ENCODE data around the gene MISP. TPM values are rescaled to one million over a fixed set of nuclear protein-coding genes. Genes with fewer than 3 reads are reported as not detected.

Gene MISP
- total and polyA plus RNA-seq, 9 donors: 0.08 to 44.0 (median 0.55) TPM

- DNase-seq: peak in 1 of 5 donors; percentile 21
- no peaks in the 10 kb centered on the region for H3K9me3 ChIP-seq
- WGBS, 3 donors: 87 to 92% (median 90%) methylated on average over 71 to 87 of the region's 87 CpGs
- TF ChIP-seq POLR2A (IDR thresholded peaks at IDR 0.05) (no peak), CTCF (IDR thresholded peaks at IDR 0.05) (no peak), EP300 (IDR thresholded peaks at IDR 0.05) (no peak)
- intact Hi-C loops (cut with DNase I): no loop called here
- no peak overlapping the region for H3K4me3 ChIP-seq
- H3K27ac ChIP-seq: no peak overlapping the region
- no peaks in the 10 kb centered on the region for H3K36me3 ChIP-seq
- no peaks in the 10 kb centered on the region for H3K27me3 ChIP-seq
- no peaks in the 10 kb centered on the region for H3K4me1 ChIP-seq (ENCODE audit: insufficient read depth)
Observed at GRCh38 chr19:813219-814151, 62.6 kb downstream of the MISP start.

MicroRNAs within 50 kb of the gene (microRNA counts, 767-probe panel; counts per million panel counts)
- microRNA hsa-miR-3187-3p: 530 counts per million, percentile 78 among the panel's probes with 10 or more counts

Small RNA genes lying within 50 kb of the gene (microRNA-seq; reads per million reads assigned to microRNA genes)
- 0.38 to 1.1 (median 0.54) reads per million in 3 donors for gene MIR3187
- gene MIR4745: 0.18 to 0.75 (median 0.47) reads per million in 3 donors

Small RNA genes lying within 50 kb of the gene (small RNA-seq; reads per million reads assigned to genes)
- not detected for gene MIR3187

Other genes starting within 250 kb of the MISP start
- gene TPGS1, start 243.6 kb upstream of the MISP start, total RNA-seq: 10 to 100 TPM; 18.6 to 93.3 (median 27.4) TPM
- gene TPGS1, start 243.6 kb upstream of the MISP start, polyA plus RNA-seq: 10 to 100 TPM in 1 of 2 donors, under 1 TPM in 1; 0.12 to 24.7 TPM
- 10 to 100 TPM; 45.6 to 78.9 (median 56.1) TPM for gene CDC34, start 219.4 kb upstream of the MISP start, total RNA-seq
- 10 to 100 TPM; 13.2 to 59.7 TPM for gene CDC34, start 219.4 kb upstream of the MISP start, polyA plus RNA-seq
- gene GZMM, start 207.1 kb upstream of the MISP start, total RNA-seq: 1 to 10 TPM in 1 of 7 donors, under 1 TPM in 5, not detected in 1; 0.31 to 1.7 (median 0.56) TPM
- gene GZMM, start 207.1 kb upstream of the MISP start, polyA plus RNA-seq: under 1 TPM in 1 of 2 donors, not detected in 1; 0.48 TPM
- 100 to 1,000 TPM; 225 to 484 (median 324) TPM for gene BSG, start 178.5 kb upstream of the MISP start, total RNA-seq
- 100 to 1,000 TPM; 111 to 290 TPM for gene BSG, start 178.5 kb upstream of the MISP start, polyA plus RNA-seq
- gene HCN2, start 161.2 kb upstream of the MISP start, total RNA-seq: under 1 TPM in 3 of 7 donors, not detected in 4; 0.07 to 0.23 (median 0.10) TPM
- gene HCN2, start 161.2 kb upstream of the MISP start, polyA plus RNA-seq: under 1 TPM in 1 of 2 donors, not detected in 1; 0.13 TPM
- gene POLRMT, start 117.6 kb upstream of the MISP start, total RNA-seq: 10 to 100 TPM; 19.9 to 52.3 (median 43.9) TPM
- 10 to 100 TPM; 13.5 to 39.6 TPM for gene POLRMT, start 117.6 kb upstream of the MISP start, polyA plus RNA-seq
- gene FGF22, start 111.2 kb upstream of the MISP start, total RNA-seq: 1 to 10 TPM in 6 of 7 donors, under 1 TPM in 1; 0.23 to 4.4 (median 2.2) TPM
- gene FGF22, start 111.2 kb upstream of the MISP start, polyA plus RNA-seq: 1 to 10 TPM in 1 of 2 donors, not detected in 1; 4.2 TPM
- 10 to 100 TPM; 26.6 to 52.2 (median 34.5) TPM for gene RNF126, start 87.9 kb upstream of the MISP start, total RNA-seq
- 10 to 100 TPM in 1 of 2 donors, 1 to 10 TPM in 1; 1.5 to 29.4 TPM for gene RNF126, start 87.9 kb upstream of the MISP start, polyA plus RNA-seq
- 100 to 1,000 TPM in 1 of 7 donors, 10 to 100 TPM in 6; 21.3 to 141 (median 45.7) TPM for gene FSTL3, start 74.7 kb upstream of the MISP start, total RNA-seq
- gene FSTL3, start 74.7 kb upstream of the MISP start, polyA plus RNA-seq: 10 to 100 TPM; 16.9 to 22.6 TPM
- gene PRSS57, start 55.7 kb upstream of the MISP start, total RNA-seq: under 1 TPM in 1 of 7 donors, not detected in 6; 0.33 TPM
- under 1 TPM in 1 of 2 donors, not detected in 1; 0.07 TPM for gene PRSS57, start 55.7 kb upstream of the MISP start, polyA plus RNA-seq
- gene PALM, start 42.2 kb upstream of the MISP start, total RNA-seq: 100 to 1,000 TPM in 5 of 7 donors, 10 to 100 TPM in 2; 36.1 to 169 (median 126) TPM
- gene PALM, start 42.2 kb upstream of the MISP start, polyA plus RNA-seq: 10 to 100 TPM in 1 of 2 donors, 1 to 10 TPM in 1; 2.9 to 66.9 TPM
- gene PTBP1, start 46.3 kb downstream of the MISP start, total RNA-seq: 100 to 1,000 TPM in 6 of 7 donors, 10 to 100 TPM in 1; 73.4 to 312 (median 233) TPM
- gene PTBP1, start 46.3 kb downstream of the MISP start, polyA plus RNA-seq: 100 to 1,000 TPM in 1 of 2 donors, 10 to 100 TPM in 1; 94.4 to 112 TPM
- gene PLPPR3, start 70.8 kb downstream of the MISP start, total RNA-seq: 10 to 100 TPM in 1 of 7 donors, 1 to 10 TPM in 1, under 1 TPM in 3, not detected in 2; 0.36 to 11.4 (median 0.80) TPM
- under 1 TPM; 0.18 to 0.24 TPM for gene PLPPR3, start 70.8 kb downstream of the MISP start, polyA plus RNA-seq
- 1 to 10 TPM in 1 of 7 donors, not detected in 6; 1.0 TPM for gene AZU1, start 76.7 kb downstream of the MISP start, total RNA-seq
- under 1 TPM in 1 of 2 donors, not detected in 1; 0.11 TPM for gene AZU1, start 76.7 kb downstream of the MISP start, polyA plus RNA-seq
- under 1 TPM in 1 of 7 donors, not detected in 6; 0.41 TPM for gene PRTN3, start 89.9 kb downstream of the MISP start, total RNA-seq
- gene PRTN3, start 89.9 kb downstream of the MISP start, polyA plus RNA-seq: not detected
- under 1 TPM in 3 of 7 donors, not detected in 4; 0.27 to 0.72 (median 0.34) TPM for gene ELANE, start 101.2 kb downstream of the MISP start, total RNA-seq
- gene ELANE, start 101.2 kb downstream of the MISP start, polyA plus RNA-seq: under 1 TPM in 1 of 2 donors, not detected in 1; 0.59 TPM
- 100 to 1,000 TPM in 2 of 7 donors, 10 to 100 TPM in 3, 1 to 10 TPM in 2; 3.8 to 287 (median 25.3) TPM for gene CFD, start 108.6 kb downstream of the MISP start, total RNA-seq
- 100 to 1,000 TPM in 1 of 2 donors, 10 to 100 TPM in 1; 39.2 to 335 TPM for gene CFD, start 108.6 kb downstream of the MISP start, polyA plus RNA-seq
- 10 to 100 TPM; 33.1 to 75.4 (median 59.3) TPM for gene MED16, start 142.1 kb downstream of the MISP start, total RNA-seq
- gene MED16, start 142.1 kb downstream of the MISP start, polyA plus RNA-seq: 10 to 100 TPM in 1 of 2 donors, under 1 TPM in 1; 0.62 to 42.9 TPM
- gene RNU6-9, start 142.4 kb downstream of the MISP start, total RNA-seq: not detected
- not detected for gene RNU6-9, start 142.4 kb downstream of the MISP start, polyA plus RNA-seq
- gene R3HDM4, start 162.1 kb downstream of the MISP start, total RNA-seq: 10 to 100 TPM; 13.1 to 43.0 (median 31.2) TPM
- 10 to 100 TPM in 1 of 2 donors, 1 to 10 TPM in 1; 8.7 to 29.5 TPM for gene R3HDM4, start 162.1 kb downstream of the MISP start, polyA plus RNA-seq
- gene KISS1R, start 166.2 kb downstream of the MISP start, total RNA-seq: under 1 TPM in 2 of 7 donors, not detected in 5; 0.28 to 0.90 TPM
- gene KISS1R, start 166.2 kb downstream of the MISP start, polyA plus RNA-seq: not detected
- 1 to 10 TPM; 2.1 to 8.1 (median 5.2) TPM for gene ARID3A, start 174.9 kb downstream of the MISP start, total RNA-seq
- 1 to 10 TPM; 1.1 to 1.6 TPM for gene ARID3A, start 174.9 kb downstream of the MISP start, polyA plus RNA-seq
- 10 to 100 TPM; 19.4 to 45.6 (median 31.2) TPM for gene WDR18, start 233.2 kb downstream of the MISP start, total RNA-seq
- gene WDR18, start 233.2 kb downstream of the MISP start, polyA plus RNA-seq: 10 to 100 TPM in 1 of 2 donors, 1 to 10 TPM in 1; 3.5 to 24.3 TPM
- gene GRIN3B, start 249.3 kb downstream of the MISP start, total RNA-seq: 1 to 10 TPM in 1 of 7 donors, under 1 TPM in 4, not detected in 2; 0.22 to 7.4 (median 0.32) TPM
- under 1 TPM in 1 of 2 donors, not detected in 1; 0.07 TPM for gene GRIN3B, start 249.3 kb downstream of the MISP start, polyA plus RNA-seq